Globus pallidus (tissue), 1 donor: ENCODE measurements around the gene MEIS1.
"Not testable (repeated sequence)": the region's sequence is repeated elsewhere in the genome, so short reads cannot be mapped to it uniquely, and the experiment has no call there.

Experiments
- DNase-seq: peaks from one replicate; pipeline ENCODE4 v3.0.0-alpha.2; 2015; ENCODE audit warnings: low spot score

MEIS1 gene

GRCh38 chr2:66467718-66468117 lies 32.8 kb downstream of the MEIS1 start:
- DNase-seq: no peak

GRCh38 chr2:66469214-66469902 lies 34.4 kb downstream of the MEIS1 start:
- no peak for DNase-seq

- DNase-seq: no peak
These were observed 35.3 kb downstream of the MEIS1 start for GRCh38 chr2:66470199-66470598.

- DNase-seq: no peak
These were observed 37.4 kb downstream of the MEIS1 start for GRCh38 chr2:66472225-66472843.

DNA sequence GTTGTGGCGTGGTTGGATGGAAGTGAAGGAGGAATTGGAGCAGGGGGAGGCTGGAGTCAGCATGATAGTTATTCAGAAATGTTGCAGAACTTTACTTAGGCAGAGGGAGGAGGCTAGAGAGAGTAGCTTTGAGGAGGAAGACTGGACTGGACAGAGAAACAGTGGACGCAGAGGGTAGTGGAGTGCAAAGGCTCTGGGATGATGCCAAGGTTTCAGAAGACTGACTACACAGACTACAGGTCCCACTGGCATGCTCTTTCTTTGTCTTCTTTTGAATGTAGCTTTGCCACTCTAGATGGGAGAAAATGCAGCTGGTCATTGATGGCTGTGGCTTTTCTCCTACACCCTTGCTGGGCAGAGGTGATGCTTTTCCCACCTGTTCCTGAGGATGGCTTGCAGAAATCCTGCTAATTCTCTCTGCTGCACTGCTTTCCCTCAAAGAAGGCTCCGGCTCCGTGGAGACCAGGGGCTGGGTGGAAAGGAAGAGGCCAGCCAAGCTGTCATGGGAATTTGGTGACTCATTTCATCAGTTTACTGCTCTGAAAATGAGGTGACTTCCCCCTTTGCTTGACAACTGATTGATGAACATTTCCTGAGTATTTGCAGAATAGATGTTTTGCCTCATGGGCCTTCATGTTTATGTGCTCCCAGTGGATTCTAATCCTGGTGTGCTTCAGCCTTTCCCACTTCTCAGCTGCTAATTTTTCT lies 42.4 kb downstream of the MEIS1 start:
- DNase-seq: no peak

DNA sequence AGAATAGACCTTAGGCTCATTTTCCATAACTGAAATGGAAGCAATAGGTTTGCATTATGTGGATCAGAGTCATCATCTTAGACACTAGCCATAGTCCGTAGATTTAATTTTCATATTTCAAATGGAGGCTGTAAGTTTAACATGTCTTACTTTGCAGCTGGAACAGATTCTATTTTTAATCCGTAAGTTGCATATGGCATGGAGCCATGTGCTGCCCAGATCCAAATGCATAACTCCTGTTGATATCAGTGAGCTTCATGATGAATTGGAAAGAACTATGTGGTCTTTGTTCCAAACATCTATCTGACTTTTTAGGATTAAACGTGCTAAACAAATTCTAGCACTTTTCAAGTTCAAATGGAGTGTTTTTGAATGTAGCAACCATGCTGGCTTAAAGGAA lies 43.4 kb downstream of the MEIS1 start:
- no peak for DNase-seq

DNA sequence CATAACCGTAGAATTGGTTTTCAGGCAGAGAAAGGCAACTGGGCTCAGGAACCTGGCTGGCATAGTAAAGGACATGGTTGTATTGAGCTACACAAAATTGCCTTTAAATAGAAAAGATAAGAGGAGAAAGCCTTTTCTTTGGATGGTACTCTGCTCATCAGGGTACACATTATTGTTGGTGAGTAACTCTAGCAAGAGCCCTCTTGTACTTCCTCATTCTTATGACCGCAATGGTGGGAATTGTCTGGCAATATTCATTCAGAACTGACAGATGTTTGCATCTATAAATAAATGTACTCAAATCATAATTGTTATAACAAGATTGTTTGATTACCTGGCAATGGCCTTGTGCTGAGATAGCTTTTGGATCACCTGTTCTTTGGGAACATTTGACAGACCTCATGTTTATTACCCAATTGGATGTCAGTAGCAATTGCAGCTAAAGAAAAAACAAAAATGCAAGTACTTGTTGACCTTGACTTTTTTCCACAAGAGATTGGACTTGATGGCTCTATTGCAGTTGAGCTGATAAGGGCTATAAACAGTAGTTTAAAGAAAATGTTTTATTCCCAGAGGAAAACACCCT lies 43.9 kb downstream of the MEIS1 start:
- no peak for DNase-seq

- no peak for DNase-seq
These were observed 46.2 kb downstream of the MEIS1 start for GRCh38 chr2:66481100-66481549.

- not testable (repeated sequence) for DNase-seq
These were observed 50.3 kb downstream of the MEIS1 start for GRCh38 chr2:66485252-66485651.

DNA sequence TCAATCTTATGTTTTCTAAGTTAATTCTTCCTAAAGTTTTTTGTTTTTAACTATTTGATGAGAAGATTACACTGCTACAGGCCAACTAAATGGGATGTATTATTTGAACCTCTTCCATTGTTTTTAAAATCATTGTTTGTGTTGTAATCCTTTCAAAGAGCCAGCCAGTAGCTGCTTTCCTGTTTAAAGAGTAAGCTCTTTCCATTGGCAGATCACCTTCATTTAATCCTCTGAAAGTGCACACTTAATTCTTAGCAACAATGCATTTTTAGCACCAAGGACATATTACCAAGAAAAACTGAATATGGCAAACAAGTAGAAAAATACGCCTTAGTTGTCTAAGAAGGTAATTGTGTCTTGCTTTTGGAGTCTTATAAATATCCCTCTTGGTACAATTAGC lies 54.0 kb downstream of the MEIS1 start:
- no peak for DNase-seq

GRCh38 chr2:66489436-66489835 lies 54.5 kb downstream of the MEIS1 start:
- no peak for DNase-seq

GRCh38 chr2:66490588-66491001 lies 55.7 kb downstream of the MEIS1 start:
- peak; percentile 21 for DNase-seq

DNA sequence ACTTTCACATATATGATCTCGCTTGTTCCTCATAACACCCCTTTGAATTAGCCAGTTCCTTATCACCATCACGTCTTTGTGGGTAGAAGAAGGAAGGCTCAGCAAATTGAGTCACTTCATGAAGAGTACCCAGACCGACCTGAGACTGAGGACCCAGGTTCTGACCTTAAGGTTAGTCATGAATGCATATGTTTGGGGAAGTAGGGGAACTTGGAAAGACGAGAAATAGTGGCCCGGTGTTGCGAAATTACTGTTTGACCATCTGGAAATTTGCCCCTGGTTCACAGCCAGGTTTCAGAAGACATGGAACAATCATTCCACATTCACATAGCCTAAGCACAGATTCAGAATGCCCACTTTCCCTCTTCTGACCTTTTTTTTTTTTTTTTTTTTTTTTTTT lies 59.8 kb downstream of the MEIS1 start:
- DNase-seq: no peak

DNA sequence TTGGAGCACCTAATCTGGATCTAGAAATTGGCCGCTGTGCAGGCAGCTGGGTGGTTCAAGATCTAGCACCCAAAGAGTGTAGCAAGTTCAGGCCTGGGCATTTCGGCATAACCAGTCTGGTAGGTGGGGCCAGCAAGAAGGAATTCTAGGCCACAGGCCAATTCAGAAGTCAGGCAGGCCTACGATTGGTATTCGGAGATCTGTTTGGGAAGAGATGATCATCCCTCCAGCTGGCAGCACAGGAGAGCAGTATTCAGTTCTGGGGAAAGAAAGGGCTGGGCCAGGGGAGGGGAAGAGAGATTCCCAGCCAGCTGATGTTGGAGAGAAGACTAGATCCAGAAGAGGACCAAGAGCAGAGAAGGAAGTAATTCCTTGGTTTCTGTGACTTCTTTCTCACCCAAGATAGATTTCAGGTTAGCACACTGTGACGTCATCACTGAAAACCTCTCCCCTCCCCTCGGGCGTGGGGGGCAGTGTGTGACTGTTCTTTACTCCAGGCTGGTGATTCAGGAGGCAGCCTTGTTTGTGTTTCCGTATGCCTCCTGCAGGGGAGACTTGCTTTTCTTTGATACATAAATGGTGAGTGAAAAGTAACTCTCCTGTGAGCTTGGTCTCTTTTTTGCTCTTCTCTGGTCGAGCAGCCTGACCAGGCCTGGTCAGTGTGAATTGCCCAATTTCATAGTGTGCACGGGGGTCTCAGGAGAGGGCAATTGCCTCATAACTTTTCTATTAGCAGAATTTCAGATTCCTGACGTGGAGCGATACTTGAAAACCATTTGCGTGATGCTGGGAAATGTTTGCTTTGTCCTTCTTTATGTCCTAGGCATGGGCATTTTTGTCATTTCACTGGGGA lies 61.1 kb downstream of the MEIS1 start:
- DNase-seq: peak; percentile 29

DNA sequence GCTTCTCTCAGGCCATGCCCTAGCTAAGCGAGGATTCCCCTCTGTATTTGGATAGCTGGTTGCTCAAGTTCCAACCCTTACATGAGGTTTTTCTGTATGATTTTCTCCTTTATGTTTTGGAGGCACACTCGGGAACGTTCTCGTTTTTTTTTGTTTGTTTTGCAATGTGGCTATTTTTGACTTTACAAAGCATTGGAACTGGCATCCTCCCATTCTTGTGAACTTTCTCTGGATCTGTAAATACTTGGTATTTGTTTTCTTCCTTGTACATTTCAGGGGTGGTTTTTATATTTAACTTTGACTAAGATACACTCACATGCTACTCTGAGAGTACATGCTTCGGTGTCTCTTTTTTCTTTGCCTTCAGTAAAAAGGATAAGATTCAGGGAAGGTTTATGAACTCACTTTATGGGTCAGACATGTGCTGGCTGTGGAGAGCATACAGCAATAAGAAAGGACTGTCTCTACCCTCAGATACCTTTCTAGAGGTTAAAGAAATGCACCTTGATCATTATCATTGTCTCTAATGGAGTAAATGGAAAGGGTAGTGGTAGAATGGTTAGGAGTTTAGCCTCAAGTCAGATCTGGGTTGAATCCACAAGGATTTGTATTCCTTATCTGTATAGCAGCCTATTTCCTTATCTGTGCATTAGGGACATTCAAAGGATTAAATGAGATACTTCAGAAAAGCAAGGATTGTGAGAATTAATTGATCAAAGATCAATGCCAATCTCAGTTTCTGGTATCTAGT lies 61.9 kb downstream of the MEIS1 start:
- DNase-seq: no peak

DNA sequence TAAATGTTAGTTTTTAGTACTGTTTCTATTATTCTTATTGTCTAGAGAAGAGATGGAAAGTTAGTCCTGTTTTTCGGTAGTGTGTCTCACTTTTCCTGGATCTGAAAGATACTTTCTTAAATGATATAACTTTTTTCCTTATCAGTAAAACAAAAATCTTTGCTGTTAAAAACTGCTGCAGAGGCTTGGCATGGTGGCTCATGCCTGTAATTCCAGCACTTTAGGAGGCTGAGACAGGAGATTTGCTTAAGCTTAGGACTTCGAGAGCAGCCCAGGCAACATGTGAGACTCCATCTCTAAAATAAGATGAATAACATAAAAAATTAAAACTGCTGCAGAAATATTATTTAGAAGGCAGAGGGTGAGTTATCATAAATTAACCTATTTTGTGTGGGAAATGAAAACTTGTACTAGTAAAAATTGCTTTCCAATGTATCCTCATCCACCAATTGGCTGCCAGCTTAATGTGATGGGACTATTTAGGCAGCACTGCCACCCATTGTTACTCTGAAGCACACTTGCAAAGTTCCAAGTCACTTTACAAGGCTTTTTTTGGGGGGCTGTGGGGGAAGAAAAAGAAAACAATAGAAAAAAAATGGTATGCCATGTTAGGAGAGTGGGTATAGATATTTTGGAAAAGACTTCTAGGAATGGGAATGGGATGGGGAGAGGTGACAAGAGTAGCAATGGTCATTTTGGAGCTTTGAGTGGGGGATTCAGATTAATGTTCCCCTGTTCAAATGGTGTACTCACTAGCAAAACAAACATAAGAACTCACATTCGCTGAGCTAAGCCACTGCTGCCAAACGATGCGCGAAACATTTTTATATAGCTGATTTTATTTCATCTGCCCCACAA lies 62.7 kb downstream of the MEIS1 start:
- DNase-seq: peak; percentile 38

DNA sequence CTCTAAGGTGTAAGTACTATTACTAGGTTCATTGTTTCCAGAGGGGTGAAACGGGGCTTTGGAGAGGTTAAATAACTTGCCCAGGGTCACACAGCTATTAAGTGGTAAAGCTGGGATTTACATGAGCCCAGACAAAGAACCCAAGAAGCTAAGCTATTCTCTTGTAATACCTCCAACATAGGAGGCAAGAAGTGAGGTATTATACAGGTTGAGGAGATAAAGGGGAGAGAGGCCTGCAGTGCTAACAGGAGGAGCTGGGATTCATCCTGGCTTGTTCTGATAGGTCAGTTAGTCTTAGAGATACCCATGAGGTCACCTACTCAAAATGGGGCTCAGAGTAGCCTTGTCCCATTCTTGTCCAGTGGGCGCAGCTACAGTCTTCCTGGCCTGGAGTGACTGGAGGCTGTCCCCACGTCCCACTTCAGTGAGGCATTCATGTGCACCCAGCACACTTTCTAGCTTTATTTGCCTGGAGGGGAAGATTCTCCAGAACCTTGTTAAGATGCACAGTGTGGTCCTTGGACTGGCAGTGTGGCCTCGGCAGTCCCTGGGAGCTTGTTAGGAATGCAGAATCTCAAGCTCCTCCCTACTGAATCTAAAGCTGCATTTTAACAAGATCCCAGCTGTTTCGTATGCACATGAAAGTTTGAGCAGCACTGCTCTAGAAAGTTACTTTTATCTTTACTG lies 63.5 kb downstream of the MEIS1 start:
- no peak for DNase-seq

- DNase-seq: no peak
These were observed 66.3 kb downstream of the MEIS1 start for GRCh38 chr2:66501267-66501666.

GRCh38 chr2:66506265-66506664 lies 71.3 kb downstream of the MEIS1 start:
- no peak for DNase-seq
